Calu3 (cell line): ENCODE results near the gene SMURF2. TPM values are rescaled to one million over a fixed set of nuclear protein-coding genes. Genes with fewer than 3 reads are reported as not detected.

Experiments used
- BruUV-seq: library from RNA; stranded (reverse); fragments of 400-500 nt; replicated peaks from 2 replicates; lab custom pipeline; 2021; lab: Mats Ljungman, UMichigan
- CTCF ChIA-PET: fragments of 300-600 bp; sonication (Branson Sonifier 250); formaldehyde crosslinking; loops from one replicate; lab custom pipeline; 2022; ENCODE audit warnings: antibody characterized with exemption; lab: Charles Lee
- DNase-seq: peaks from one replicate; pipeline ENCODE4 v3.0.0; 2022
- H3K27ac Mint-ChIP-seq: one replicate; pipeline ENCODE4 v1.8.0; 2022; ENCODE audit warnings: mixed read lengths; ENCODE audit not compliant: unreplicated experiment
- H3K27me3 Mint-ChIP-seq: one replicate; pipeline ENCODE4 v1.8.0; 2022; ENCODE audit warnings: mixed read lengths; ENCODE audit not compliant: unreplicated experiment
- H3K36me3 Mint-ChIP-seq: one replicate; pipeline ENCODE4 v1.8.0; 2022; ENCODE audit warnings: mild to moderate bottlenecking, moderate library complexity, mixed read lengths; ENCODE audit not compliant: insufficient read depth, unreplicated experiment
- H3K4me1 Mint-ChIP-seq: one replicate; pipeline ENCODE4 v1.8.0; 2022; ENCODE audit warnings: mild to moderate bottlenecking, low read depth, mixed read lengths; ENCODE audit not compliant: unreplicated experiment
- H3K4me3 Mint-ChIP-seq: one replicate; pipeline ENCODE4 v1.8.0; 2022; ENCODE audit warnings: mild to moderate bottlenecking, low read depth, moderate library complexity, mixed read lengths; ENCODE audit not compliant: unreplicated experiment
- H3K9me3 Mint-ChIP-seq: one replicate; pipeline ENCODE4 v1.8.0; 2022; ENCODE audit warnings: low read depth, mixed read lengths; ENCODE audit not compliant: unreplicated experiment
- CTCF ChIP-seq: fragments of 200-600 bp; IDR thresholded peaks from one replicate; pipeline ENCODE4 v1.8.0; 2022; ENCODE audit warnings: antibody characterized with exemption; ENCODE audit not compliant: unreplicated experiment
- intact Hi-C: fragments of 100-400 bp; cut with micrococcal nuclease; formaldehyde crosslinking; loops from one replicate; pipeline ENCODE4 v1.10.0; 2022; ENCODE audit not compliant: unreplicated experiment
- total RNA-seq: library from RNA; stranded (reverse); gene quantifications from 2 replicates; pipeline ENCODE4 v1.2.3, GENCODE V29; 2022

SMURF2 gene
- total RNA-seq, 1 experiment from 2014 or later: 18.8 TPM

- H3K4me1 Mint-ChIP-seq: peaks cover 34% of the 10 kb centered on the region
- peak overlapping the region; percentile 82 for H3K27ac Mint-ChIP-seq
- CTCF ChIA-PET: interaction anchor here (1.4 kb wide), 1 partner anchor 12 kb away, joined by 3 read pairs; no protein-coding TSS in a partner anchor
- H3K9me3 Mint-ChIP-seq: no peaks in the 10 kb centered on the region
- peaks cover 9% of the 10 kb centered on the region for H3K36me3 Mint-ChIP-seq
- no peak for TF ChIP-seq CTCF
- H3K4me3 Mint-ChIP-seq: peak overlapping the region; percentile 19
- intact Hi-C loops: loop anchor here (5.0 kb wide), 1 partner anchor 44 kb away; the partner anchor contains the start of gene SMURF2
- DNase-seq: peak; percentile 22
- BruUV-seq: no TSS peak
- no peaks in the 10 kb centered on the region for H3K27me3 Mint-ChIP-seq
These were observed 44.3 kb upstream of the SMURF2 start for GRCh38 chr17:64706224-64707049.

- Mint-ChIP-seq H3K36me3 (peaks cover 9% of the 10 kb centered on the region), H3K27ac (no peak overlapping the region), H3K4me3 (no peak overlapping the region), H3K4me1 (peaks cover 42% of the 10 kb centered on the region), H3K27me3 (no peaks in the 10 kb centered on the region), H3K9me3 (no peaks in the 10 kb centered on the region)
- CTCF ChIA-PET: interaction anchor here (0.6 kb wide), 1 partner anchor 1561 kb away, joined by 5 read pairs; no protein-coding TSS in a partner anchor
- BruUV-seq: no TSS peak
- TF ChIP-seq CTCF: no peak
- no peak for DNase-seq
- intact Hi-C loops: no loop called here
These were observed 40.7 kb upstream of the SMURF2 start for GRCh38 chr17:64702815-64703214.

GRCh38 chr17:64698725-64699124, 36.6 kb upstream of the SMURF2 start:
- CTCF ChIA-PET: no interaction called here
- H3K27me3 Mint-ChIP-seq: no peaks in the 10 kb centered on the region
- H3K36me3 Mint-ChIP-seq: no peaks in the 10 kb centered on the region
- no peak overlapping the region for H3K4me3 Mint-ChIP-seq
- H3K9me3 Mint-ChIP-seq: no peaks in the 10 kb centered on the region
- peaks cover 30% of the 10 kb centered on the region for H3K4me1 Mint-ChIP-seq
- intact Hi-C loops: no loop called here
- BruUV-seq: no TSS peak
- no peak for TF ChIP-seq CTCF
- no peak overlapping the region for H3K27ac Mint-ChIP-seq
- DNase-seq: no peak

GRCh38 chr17:64694207-64694606, 32.1 kb upstream of the SMURF2 start:
- Mint-ChIP-seq H3K4me3 (peak overlapping the region; percentile 39), H3K27me3 (no peaks in the 10 kb centered on the region), H3K27ac (peak overlapping the region; percentile 51), H3K4me1 (peaks cover 10% of the 10 kb centered on the region), H3K9me3 (no peaks in the 10 kb centered on the region), H3K36me3 (no peaks in the 10 kb centered on the region)
- DNase-seq: peak; percentile 73
- BruUV-seq: no TSS peak
- intact Hi-C loops: no loop called here
- CTCF ChIA-PET: interaction anchor here (0.8 kb wide), 1 partner anchor 12 kb away, joined by 3 read pairs; no protein-coding TSS in a partner anchor
- no peak for TF ChIP-seq CTCF
